IMR-90 (cell line): ENCODE data around the gene CHN1. TPM values are rescaled to one million over a fixed set of nuclear protein-coding genes. Genes with fewer than 3 reads are reported as not detected.

Source experiments
- ATAC-seq: fragments of 200-7000 bp; cut with Tn5 transposase; 2 replicates; pipeline ENCODE4 v1.9.1; 2020; ENCODE audit warnings: low read depth, mild to moderate bottlenecking, moderate library complexity
- BruUV-seq: library from RNA; stranded (reverse); fragments of 400-500 nt; replicated peaks from 2 replicates; lab custom pipeline; 2021; lab: Mats Ljungman, UMichigan
- CTCF ChIA-PET: fragments of 300-600 bp; formaldehyde crosslinking; extraction: SDS; loops from one replicate; lab custom pipeline; 2021; ENCODE audit warnings: antibody characterized with exemption; lab: Yijun Ruan, JAX
- POLR2A ChIA-PET: fragments of 300-600 bp; sonication (Branson Sonifier 250); formaldehyde crosslinking; loops from one replicate; lab custom pipeline; 2022; ENCODE audit warnings: antibody characterized with exemption; ENCODE audit not compliant: unreplicated experiment; lab: Charles Lee
- DNase-seq: peaks from one replicate; pipeline ENCODE4 v3.0.0; 2013
- H2AFZ ChIP-seq: replicated peaks from 2 replicates; pipeline ENCODE3; 2013; ENCODE audit warnings: low read length, mild to moderate bottlenecking; ENCODE audit not compliant: poor library complexity
- H2AK5ac ChIP-seq: 2 replicates; pipeline ENCODE4 v1.6.1; 2013; ENCODE audit warnings: low read depth, low read length, inconsistent platforms
- H2AK9ac ChIP-seq: replicated peaks from 2 replicates; pipeline ENCODE3; 2013; ENCODE audit warnings: mild to moderate bottlenecking, low read depth, low read length, moderate library complexity; ENCODE audit not compliant: poor library complexity
- H2BK120ac ChIP-seq: 2 replicates; pipeline ENCODE4 v1.6.1; 2013; ENCODE audit warnings: low read depth, low read length, inconsistent platforms
- H2BK15ac ChIP-seq: 3 replicates; pipeline ENCODE4 v1.6.1; 2013; ENCODE audit warnings: low read depth, low read length, inconsistent platforms
- H2BK20ac ChIP-seq: 2 replicates; pipeline ENCODE4 v1.6.1; 2013; ENCODE audit warnings: low read depth, mild to moderate bottlenecking, inconsistent platforms, low read length, moderate library complexity
- H2BK5ac ChIP-seq: 2 replicates; pipeline ENCODE4 v1.6.1; 2013; ENCODE audit warnings: mild to moderate bottlenecking, low read depth, low read length, inconsistent platforms; ENCODE audit not compliant: poor library complexity, severe bottlenecking
- H3K14ac ChIP-seq: replicated peaks from 2 replicates; pipeline ENCODE4 v1.6.1; 2013; ENCODE audit warnings: low read depth, low read length, inconsistent platforms
- H3K18ac ChIP-seq: 2 replicates; pipeline ENCODE4 v1.6.1; 2013; ENCODE audit warnings: low read depth, low read length, control low read depth
- H3K23ac ChIP-seq: 2 replicates; pipeline ENCODE4 v1.6.1; 2013; ENCODE audit warnings: low read depth, low read length, inconsistent platforms
- H3K27ac ChIP-seq: 2 replicates; pipeline ENCODE4 v1.5.1; 2013; ENCODE audit warnings: mild to moderate bottlenecking, control low read depth, low read length; ENCODE audit not compliant: insufficient read depth
- H3K27me3 ChIP-seq: 2 replicates; pipeline ENCODE4 v1.6.1; 2013; ENCODE audit warnings: low read length; ENCODE audit not compliant: control insufficient read depth, insufficient read depth
- H3K36me3 ChIP-seq: 2 replicates; pipeline ENCODE4 v1.6.1; 2013; ENCODE audit warnings: low read length, mixed read lengths; ENCODE audit not compliant: control insufficient read depth, insufficient read depth
- H3K4ac ChIP-seq: 2 replicates; pipeline ENCODE4 v1.6.1; 2013; ENCODE audit warnings: low read depth, low read length, inconsistent platforms
- H3K4me1 ChIP-seq: 2 replicates; pipeline ENCODE4 v1.6.1; 2013; ENCODE audit warnings: low read length, mixed read lengths; ENCODE audit not compliant: control insufficient read depth, insufficient read depth
- H3K4me2 ChIP-seq: 2 replicates; pipeline ENCODE4 v1.6.1; 2013; ENCODE audit warnings: low read depth, mild to moderate bottlenecking, control low read depth, low read length, moderate library complexity
- H3K4me3 ChIP-seq: 2 replicates; pipeline ENCODE4 v1.5.1; 2013; ENCODE audit warnings: low read depth, mild to moderate bottlenecking, control low read depth, low read length, moderate library complexity; ENCODE audit not compliant: insufficient read depth
- H3K56ac ChIP-seq: 2 replicates; pipeline ENCODE4 v1.6.1; 2013; ENCODE audit warnings: low read length, inconsistent platforms; ENCODE audit not compliant: insufficient read depth; ENCODE audit errors: extremely low read depth
- H3K79me1 ChIP-seq, 2 experiments: 2 replicates each; pipeline ENCODE4 v1.6.1; 2013; ENCODE audit warnings: low read length in 2 of 2, inconsistent platforms in 1 of 2, low read depth in 1 of 2
- H3K9ac ChIP-seq: 2 replicates; pipeline ENCODE4 v1.6.1; 2013; ENCODE audit warnings: low read depth, low read length, control low read depth
- H3K9me1 ChIP-seq: 2 replicates; pipeline ENCODE4 v1.6.1; 2013; ENCODE audit warnings: low read length, inconsistent platforms; ENCODE audit not compliant: insufficient read depth
- H3K9me3 ChIP-seq: 2 replicates; pipeline ENCODE4 v1.6.1; 2013; ENCODE audit warnings: low read length; ENCODE audit not compliant: control insufficient read depth, insufficient read depth
- H4K20me1 ChIP-seq: 2 replicates; pipeline ENCODE4 v1.6.1; 2013; ENCODE audit warnings: low read length, inconsistent platforms; ENCODE audit not compliant: insufficient read depth
- H4K5ac ChIP-seq: 2 replicates; pipeline ENCODE4 v1.6.1; 2013; ENCODE audit warnings: mild to moderate bottlenecking, low read depth, low read length, control low read depth
- H4K8ac ChIP-seq, 2 experiments: 2 replicates each; pipeline ENCODE4 v1.6.1; 2013; ENCODE audit warnings: low read depth in 2 of 2, low read length in 2 of 2, control low read depth in 1 of 2, inconsistent platforms in 1 of 2
- H4K91ac ChIP-seq: 2 replicates; pipeline ENCODE4 v1.6.1; 2013; ENCODE audit warnings: low read depth, low read length, inconsistent platforms; ENCODE audit not compliant: insufficient read depth
- BHLHE40 ChIP-seq: fragments of 150-350 bp; IDR thresholded peaks from 2 replicates; pipeline ENCODE4 v1.6.1; 2016; ENCODE audit warnings: mild to moderate bottlenecking, low read depth, low read length
- CEBPB ChIP-seq: IDR thresholded peaks from 2 replicates; pipeline ENCODE4 v1.6.1; 2012; ENCODE audit warnings: low read depth, low read length, improper control_type of control experiment
- CHD1 ChIP-seq: IDR thresholded peaks from 2 replicates; pipeline ENCODE4 v1.6.1; 2012; ENCODE audit warnings: low read depth, low read length, improper control_type of control experiment
- CTCF ChIP-seq: conservative IDR thresholded peaks from 2 replicates; pipeline ENCODE4 v1.5.1; 2012; ENCODE audit warnings: mild to moderate bottlenecking, low read depth, low read length, improper control_type of control experiment
- ELK1 ChIP-seq: fragments of 150-350 bp; IDR thresholded peaks from 2 replicates; pipeline ENCODE4 v1.6.1; 2016; ENCODE audit warnings: low read depth, mild to moderate bottlenecking, low read length, moderate library complexity, borderline replicate concordance
- FOS ChIP-seq: fragments of 150-350 bp; IDR thresholded peaks from 2 replicates; pipeline ENCODE4 v1.6.1; 2016; ENCODE audit warnings: low read depth, low read length
- MAFK ChIP-seq: IDR thresholded peaks from 2 replicates; pipeline ENCODE4 v1.6.1; 2012; ENCODE audit warnings: low read depth, low read length, improper control_type of control experiment
- MAZ ChIP-seq: IDR thresholded peaks from 2 replicates; pipeline ENCODE4 v1.6.1; 2012; ENCODE audit warnings: low read depth, mild to moderate bottlenecking, low read length, improper control_type of control experiment, moderate library complexity, borderline replicate concordance
- MXI1 ChIP-seq: IDR thresholded peaks from 2 replicates; pipeline ENCODE4 v1.6.1; 2012; ENCODE audit warnings: low read depth, mild to moderate bottlenecking, low read length, moderate library complexity, borderline replicate concordance
- NFE2L2 ChIP-seq: fragments of 150-350 bp; IDR thresholded peaks from 2 replicates; pipeline ENCODE4 v1.6.1; 2016; ENCODE audit warnings: low read depth, mild to moderate bottlenecking, low read length
- POLR2A ChIP-seq: IDR thresholded peaks from 2 replicates; pipeline ENCODE4 v1.6.1; 2012; ENCODE audit warnings: mild to moderate bottlenecking, low read depth, low read length
- RAD21 ChIP-seq: IDR thresholded peaks from 2 replicates; pipeline ENCODE4 v1.6.1; 2012; ENCODE audit warnings: low read length, improper control_type of control experiment
- RCOR1 ChIP-seq: IDR thresholded peaks from 2 replicates; pipeline ENCODE4 v1.6.1; 2012; ENCODE audit warnings: mild to moderate bottlenecking, low read length, improper control_type of control experiment; ENCODE audit not compliant: insufficient replicate concordance
- RFX5 ChIP-seq: IDR thresholded peaks from 2 replicates; pipeline ENCODE4 v1.8.0; 2012; ENCODE audit warnings: low read depth, mild to moderate bottlenecking, low read length, moderate library complexity
- SMC3 ChIP-seq: fragments of 150-350 bp; IDR thresholded peaks from 2 replicates; pipeline ENCODE4 v1.6.1; 2016; ENCODE audit warnings: low read depth, mild to moderate bottlenecking, antibody characterized with exemption, low read length, moderate library complexity
- USF2 ChIP-seq: fragments of 150-350 bp; IDR thresholded peaks from 2 replicates; pipeline ENCODE4 v1.6.1; 2017; ENCODE audit warnings: mild to moderate bottlenecking, antibody characterized with exemption, low read length, low read depth
- WGBS, 2 experiments: methylation state at CpG; one replicate each; pipeline versions ENCODE4 v1.1.5 to v1.1.7; 2013; ENCODE audit warnings: missing lambda C conversion rate in 2 of 2; ENCODE audit not compliant: insufficient read length in 1 of 2; ENCODE audit errors: extremely low coverage in 2 of 2; 5-methylcytosine and 5-hydroxymethylcytosine counted together
- dilution Hi-C: fragments of 300-500 bp; cut with HindIII; formaldehyde crosslinking; loops from one replicate; pipeline ENCODE4 v1.14.3; 2018; ENCODE audit warnings: low sequenced_read_pairs; ENCODE audit not compliant: unreplicated experiment
- in situ Hi-C: fragments of 300-500 bp; cut with MboI; formaldehyde crosslinking; loops from 3 replicates; pipeline ENCODE4 v1.14.3; 2019; ENCODE audit warnings: low sequenced_read_pairs, inconsistent platforms, mixed read lengths
- intact Hi-C: fragments of 100-400 bp; cut with micrococcal nuclease; formaldehyde crosslinking; loops from 2 replicates; pipeline ENCODE4 v1.10.0; 2022
- polyA plus RNA-seq, 3 experiments: library from polyadenylated mRNA; depleted of rRNA; stranded (reverse); fragments of >200 nt; gene quantifications; 2 replicates each; pipeline ENCODE4 v1.2.3, GENCODE V29; 2012; ENCODE audit warnings: low replicate concordance in 1 of 3
- total RNA-seq: library from RNA; depleted of rRNA; stranded (reverse); fragments of >200 nt; gene quantifications from 2 replicates; pipeline ENCODE4 v1.2.3, GENCODE V29; 2012

The CHN1 gene
- total and polyA plus RNA-seq, 2 of the 4 experiments (the other 2 are of a cell fraction) = 58.4 to 66.9 TPM

GRCh38 chr2:174839662-174840061 lies 165.5 kb downstream of the CHN1 start:
- TF ChIP-seq POLR2A (no peak), USF2 (no peak), FOS (no peak), RFX5 (no peak), CEBPB (no peak), RCOR1 (no peak), MAZ (no peak), ELK1 (no peak), BHLHE40 (no peak), NFE2L2 (no peak), RAD21 (no peak), CHD1 (no peak), MAFK (no peak), SMC3 (no peak), CTCF (no peak), MXI1 (no peak)
- no peak overlapping the region for H3K9ac ChIP-seq
- no peaks in the 10 kb centered on the region for H3K36me3 ChIP-seq
- peak overlapping the region; percentile 42 for H3K4ac ChIP-seq
- intact Hi-C loops (no loop called here), in situ Hi-C loops (loop anchor here (5.0 kb wide), 1 partner anchor 62 kb away; no protein-coding TSS in a partner anchor), dilution Hi-C loops (no loop called here)
- peak overlapping the region; percentile 52; the same call in 1 of the 2 replicates for H4K5ac ChIP-seq
- H3K79me1 ChIP-seq = peaks cover 12 to 44% of the 10 kb centered on the region in 2 experiments
- peak overlapping the region; percentile 46 for H4K91ac ChIP-seq
- no peak overlapping the region for H2AFZ ChIP-seq
- H3K4me1 ChIP-seq = peaks cover 22% of the 10 kb centered on the region
- H3K4me2 ChIP-seq = no peak overlapping the region
- H4K20me1 ChIP-seq = no peaks in the 10 kb centered on the region
- H2BK5ac ChIP-seq = peak overlapping the region; percentile 92
- WGBS, 2 experiments = no CpG with 5 or more reads among the region's 3 CpGs
- H3K9me3 ChIP-seq = no peaks in the 10 kb centered on the region
- peak overlapping the region; percentile 13 for H2BK120ac ChIP-seq
- H2BK15ac ChIP-seq = peak overlapping the region; percentile 88; the same call in 1 of the 3 replicates
- H2BK20ac ChIP-seq = peak overlapping the region; percentile 76; the same call in 1 of the 2 replicates
- no peak overlapping the region for H3K4me3 ChIP-seq
- H3K27me3 ChIP-seq = no peaks in the 10 kb centered on the region
- peaks cover 11% of the 10 kb centered on the region for H3K9me1 ChIP-seq
- H3K14ac ChIP-seq = no peak overlapping the region
- ChIA-PET POLR2A (no interaction called here), CTCF (interaction anchor here (1.1 kb wide), 1 partner anchor 150 kb away, joined by 3 read pairs; no protein-coding TSS in a partner anchor)
- H3K27ac ChIP-seq = peak overlapping the region; percentile 54; the same call in 1 of the 2 replicates
- BruUV-seq = no TSS peak
- no peak overlapping the region for H3K56ac ChIP-seq
- H3K23ac ChIP-seq = peak overlapping the region; percentile 48; the same call in 1 of the 2 replicates
- DNase-seq (no peak), ATAC-seq (no peak)
- H4K8ac ChIP-seq = peak overlapping the region; percentile 10 to 13; a peak in 2 of 4 replicates
- H2AK9ac ChIP-seq = no peak overlapping the region
- H3K18ac ChIP-seq = no peak overlapping the region; the same call in 1 of the 2 replicates
- peak overlapping the region; percentile 33; the same call in 1 of the 2 replicates for H2AK5ac ChIP-seq
